ENCODE measurements around the gene LGALS7. TPM values are rescaled to one million over a fixed set of nuclear protein-coding genes. Genes with fewer than 3 reads are reported as not detected.

The LGALS7 gene
- total RNA-seq, 1 donor from 2014 or later: not detected

DNA sequence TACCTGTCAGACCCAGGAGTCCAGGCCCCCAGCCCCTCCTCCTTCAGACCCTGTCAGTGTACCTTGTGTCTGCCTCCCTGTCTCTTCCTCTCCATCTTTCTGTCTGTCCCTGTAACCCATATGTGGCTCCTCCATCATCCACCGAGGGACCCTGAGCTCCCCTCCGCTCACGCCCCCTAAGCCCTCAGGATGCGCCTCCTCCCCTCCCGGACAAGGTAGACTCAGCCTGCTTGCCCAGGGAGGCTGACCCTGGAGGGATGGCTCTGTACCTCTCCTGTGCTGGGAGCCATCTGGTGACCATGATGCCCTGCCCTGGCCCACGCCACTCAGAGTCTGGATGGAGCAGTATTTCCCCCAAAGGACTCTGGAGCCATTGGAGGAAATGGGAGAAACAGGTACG, 28.0 kb downstream of the LGALS7 start:
- DNase-seq: no peak
- intact Hi-C loops (cut with micrococcal nuclease): no loop called here
- Histone ChIP-seq H3K36me3 (no peaks in the 10 kb centered on the region), H3K4me1 (no peaks in the 10 kb centered on the region), H3K9me3 (replicated peaks) (no peaks in the 10 kb centered on the region), H3K4me3 (no peak overlapping the region), H3K27ac (replicated peaks) (no peak overlapping the region), H3K27me3 (ENCODE audit: low read depth) (no peaks in the 10 kb centered on the region)
- TF ChIP-seq, protein P1, sequence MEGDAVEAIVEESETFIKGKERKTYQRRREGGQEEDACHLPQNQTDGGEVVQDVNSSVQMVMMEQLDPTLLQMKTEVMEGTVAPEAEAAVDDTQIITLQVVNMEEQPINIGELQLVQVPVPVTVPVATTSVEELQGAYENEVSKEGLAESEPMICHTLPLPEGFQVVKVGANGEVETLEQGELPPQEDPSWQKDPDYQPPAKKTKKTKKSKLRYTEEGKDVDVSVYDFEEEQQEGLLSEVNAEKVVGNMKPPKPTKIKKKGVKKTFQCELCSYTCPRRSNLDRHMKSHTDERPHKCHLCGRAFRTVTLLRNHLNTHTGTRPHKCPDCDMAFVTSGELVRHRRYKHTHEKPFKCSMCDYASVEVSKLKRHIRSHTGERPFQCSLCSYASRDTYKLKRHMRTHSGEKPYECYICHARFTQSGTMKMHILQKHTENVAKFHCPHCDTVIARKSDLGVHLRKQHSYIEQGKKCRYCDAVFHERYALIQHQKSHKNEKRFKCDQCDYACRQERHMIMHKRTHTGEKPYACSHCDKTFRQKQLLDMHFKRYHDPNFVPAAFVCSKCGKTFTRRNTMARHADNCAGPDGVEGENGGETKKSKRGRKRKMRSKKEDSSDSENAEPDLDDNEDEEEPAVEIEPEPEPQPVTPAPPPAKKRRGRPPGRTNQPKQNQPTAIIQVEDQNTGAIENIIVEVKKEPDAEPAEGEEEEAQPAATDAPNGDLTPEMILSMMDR (IDR thresholded peaks at IDR 0.05; ENCODE audit: borderline replicate concordance): no peak

DNA sequence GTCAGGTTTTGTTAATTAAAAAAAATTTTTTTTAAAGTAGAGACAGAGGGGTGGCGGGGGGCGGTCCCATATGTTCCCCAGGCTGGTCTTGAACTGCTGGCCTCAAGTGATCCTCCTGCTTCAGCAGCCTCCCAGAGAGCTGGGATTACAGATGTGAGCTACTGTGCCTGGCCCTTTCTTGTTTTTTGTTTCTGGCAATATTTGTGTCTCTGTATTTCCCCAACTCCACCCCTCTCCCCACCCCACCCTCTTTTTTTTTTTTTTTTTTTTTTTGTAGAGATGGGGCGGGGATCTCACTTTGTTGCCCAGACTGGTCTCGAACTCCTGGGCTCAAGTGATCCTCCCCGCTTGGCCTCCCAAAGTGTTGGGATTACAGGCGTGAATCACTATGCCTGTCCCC, 28.4 kb downstream of the LGALS7 start:
- Histone ChIP-seq H3K27me3 (ENCODE audit: low read depth) (no peaks in the 10 kb centered on the region), H3K4me3 (no peak overlapping the region), H3K27ac (replicated peaks) (no peak overlapping the region), H3K9me3 (replicated peaks) (no peaks in the 10 kb centered on the region), H3K36me3 (no peaks in the 10 kb centered on the region), H3K4me1 (no peaks in the 10 kb centered on the region)
- TF ChIP-seq, protein P1 (IDR thresholded peaks at IDR 0.05; ENCODE audit: borderline replicate concordance): no peak
- intact Hi-C loops (cut with micrococcal nuclease): no loop called here
- DNase-seq: no peak

DNA sequence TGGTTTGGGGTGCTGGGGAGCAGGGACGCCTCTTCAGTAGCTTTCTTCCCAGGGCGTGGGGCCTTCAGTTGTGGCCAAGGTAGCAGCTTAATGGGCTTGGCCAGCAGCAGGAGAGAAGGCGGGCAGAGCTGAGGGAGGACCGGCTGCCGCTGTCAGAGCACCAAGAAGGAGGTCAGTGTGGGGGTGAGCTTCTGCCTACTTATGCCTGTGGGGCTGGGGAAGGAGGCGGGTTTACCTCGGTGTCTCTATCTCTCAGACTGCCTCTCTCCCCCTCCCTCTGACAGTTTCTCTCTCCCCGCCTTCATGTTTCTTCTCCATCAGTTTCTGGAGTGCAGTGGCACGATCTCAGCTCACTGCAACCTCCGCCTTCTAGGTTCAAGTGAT, 29.0 kb downstream of the LGALS7 start, which contains the start of gene CAPN12:
CAPN12 (minus strand) TSS at position 177 of the 384 bp plus-strand sequence. CDS start 309 bp downstream, outside the sequence.
- Histone ChIP-seq H3K27ac (replicated peaks) (no peak within 1 kb of the TSS), H3K4me1 (no peaks in the 10 kb centered on the region), H3K36me3 (no peaks in the 10 kb centered on the region), H3K9me3 (replicated peaks) (no peaks in the 10 kb centered on the region), H3K4me3 (no peak within 1 kb of the TSS), H3K27me3 (ENCODE audit: low read depth) (no peaks in the 10 kb centered on the region)
- TF ChIP-seq, protein P1 (IDR thresholded peaks at IDR 0.05; ENCODE audit: borderline replicate concordance): no peak
- DNase-seq: no peak
- intact Hi-C loops (cut with micrococcal nuclease): no loop called here

DNA sequence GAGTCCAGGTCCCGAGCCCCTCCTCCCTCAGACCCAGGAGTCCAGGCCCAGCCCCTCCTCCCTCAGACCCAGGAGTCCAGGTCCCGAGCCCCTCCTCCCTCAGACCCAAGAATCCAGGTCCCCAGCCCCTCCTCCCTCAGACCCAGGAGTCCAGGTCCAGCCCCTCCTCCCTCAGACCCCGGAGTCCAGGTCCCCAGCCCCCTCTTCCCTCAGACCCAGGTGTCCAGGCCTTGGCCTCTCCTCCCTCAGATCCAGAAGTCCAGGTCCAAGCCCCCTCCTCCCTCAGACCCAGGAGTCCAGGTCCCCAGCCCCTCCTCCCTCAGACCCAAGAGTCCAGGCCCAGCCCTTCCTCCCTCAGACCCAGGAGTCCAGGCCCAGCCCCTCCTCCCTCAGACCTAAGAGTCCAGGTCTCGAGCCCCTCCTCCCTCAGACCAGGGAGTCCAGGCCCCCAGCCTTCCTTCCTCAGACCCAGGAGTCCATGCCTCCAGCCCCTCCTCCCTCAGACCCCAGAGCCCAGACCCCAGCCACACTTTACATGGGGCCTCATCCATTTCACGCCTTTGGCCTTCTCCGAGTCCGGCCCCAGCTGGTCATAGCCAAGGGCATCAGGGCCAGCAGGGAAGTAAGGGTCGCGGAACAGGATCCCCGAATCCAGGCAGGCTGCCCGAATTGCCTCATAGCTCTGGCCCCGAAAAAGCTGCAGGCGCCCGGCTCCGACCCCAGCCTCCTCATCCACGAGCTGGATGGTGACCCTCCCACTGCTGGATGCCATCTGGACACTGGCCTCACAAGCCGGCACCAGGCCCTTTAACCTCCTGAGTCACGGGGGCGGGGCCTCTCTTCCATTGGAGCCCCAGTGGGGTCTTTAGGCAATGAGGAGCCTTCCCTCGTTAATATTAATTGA, 29.7 kb downstream of the LGALS7 start:
- H3K4me1 ChIP-seq: no peaks in the 10 kb centered on the region
- H3K9me3 ChIP-seq (replicated peaks): no peaks in the 10 kb centered on the region
- intact Hi-C loops (cut with micrococcal nuclease): no loop called here
- TF ChIP-seq, protein P1 (IDR thresholded peaks at IDR 0.05; ENCODE audit: borderline replicate concordance): no peak
- H3K27me3 ChIP-seq (ENCODE audit: low read depth): no peaks in the 10 kb centered on the region
- H3K36me3 ChIP-seq: no peaks in the 10 kb centered on the region
- H3K4me3 ChIP-seq: no peak overlapping the region
- no peak for DNase-seq
- H3K27ac ChIP-seq (replicated peaks): no peak overlapping the region

DNA sequence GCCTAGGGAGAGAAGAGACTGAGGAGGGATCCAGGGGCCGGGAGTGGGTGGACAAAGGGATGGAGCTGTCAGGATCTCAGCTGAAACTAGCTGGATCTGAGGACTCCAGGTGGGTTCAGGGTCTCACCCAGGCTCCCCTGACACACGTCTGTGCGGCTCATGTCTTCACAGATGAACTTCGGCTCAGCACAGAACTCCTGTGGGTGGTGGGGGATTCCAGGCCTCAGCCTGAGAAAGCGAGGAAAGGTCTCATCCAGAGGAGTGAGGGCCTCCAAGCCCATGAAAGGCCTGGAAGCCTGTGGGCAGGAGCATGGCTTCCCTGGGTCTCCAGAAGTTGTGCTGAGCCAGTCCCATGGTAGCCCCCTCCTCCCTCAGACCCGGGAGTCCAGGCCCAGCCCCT, 30.4 kb downstream of the LGALS7 start:
- no peak for DNase-seq
- no peaks in the 10 kb centered on the region for H3K4me1 ChIP-seq
- H3K27me3 ChIP-seq (ENCODE audit: low read depth): no peaks in the 10 kb centered on the region
- H3K9me3 ChIP-seq (replicated peaks): no peaks in the 10 kb centered on the region
- TF ChIP-seq, protein P1 (IDR thresholded peaks at IDR 0.05; ENCODE audit: borderline replicate concordance): no peak
- no peak overlapping the region for H3K4me3 ChIP-seq
- H3K36me3 ChIP-seq: no peaks in the 10 kb centered on the region
- no peak overlapping the region for H3K27ac ChIP-seq (replicated peaks)
- intact Hi-C loops (cut with micrococcal nuclease): no loop called here
